B cell (primary cell): ENCODE data around the gene STK33. TPM values are rescaled to one million over a fixed set of nuclear protein-coding genes. Genes with fewer than 3 reads are reported as not detected.

ENCODE experiments used
- ATAC-seq: fragments of 200-7000 bp; cut with Tn5 transposase; one replicate; pipeline ENCODE4 v1.10.0; 2021; ENCODE audit warnings: low read depth, mild to moderate bottlenecking, moderate number of reproducible peaks, moderate library complexity
- CTCF ChIA-PET: fragments of 350-600 bp; sonication (Branson Sonifier 250); formaldehyde crosslinking; loops from one replicate; lab custom pipeline; 2021; ENCODE audit warnings: antibody characterized with exemption, inconsistent platforms; lab: Charles Lee
- POLR2A ChIA-PET: fragments of 350-600 bp; sonication (Branson Sonifier 250); formaldehyde crosslinking; loops from one replicate; lab custom pipeline; 2021; ENCODE audit warnings: antibody characterized with exemption; lab: Charles Lee
- DNase-seq: peaks from one replicate; pipeline ENCODE4 v3.0.0; 2013
- H2AFZ ChIP-seq: 2 replicates; pipeline ENCODE4 v1.6.1; 2012; ENCODE audit warnings: mild to moderate bottlenecking, low read depth, low read length; ENCODE audit not compliant: insufficient read depth, poor library complexity, severe bottlenecking
- H3K27ac ChIP-seq, 2 donors: 1 replicate in 1 of 2; 2 replicates in 1 of 2; pipeline ENCODE4 v1.5.1; 2012 to 2013; ENCODE audit warnings: low read length in 2 of 2, mild to moderate bottlenecking in 2 of 2, moderate library complexity in 1 of 2
- H3K27me3 ChIP-seq, 4 experiments: fragments of 200-600 bp in 1 of 4; sonication (generic) in 1 of 4; replicated peaks in 1 of 4; 1 replicate in 2 of 4; 2 replicates in 2 of 4; pipeline versions ENCODE4 v1.6.1 to v1.7.0; 2013 to 2016; ENCODE audit warnings: low read length in 3 of 4, mild to moderate bottlenecking in 2 of 4, mixed read lengths in 1 of 4, moderate library complexity in 1 of 4; ENCODE audit not compliant: insufficient read depth in 4 of 4, control insufficient read depth in 3 of 4; ENCODE audit errors: control extremely low read depth in 1 of 4
- H3K36me3 ChIP-seq, 2 experiments: replicated peaks in 1 of 2; 1 replicate in 1 of 2; 2 replicates in 1 of 2; pipeline versions ENCODE4 v1.6.1 to v1.7.1; 2013; ENCODE audit warnings: low read length in 1 of 2; ENCODE audit not compliant: insufficient read depth in 2 of 2, control insufficient read depth in 1 of 2; ENCODE audit errors: control extremely low read depth in 1 of 2, extremely low read depth in 1 of 2
- H3K4me1 ChIP-seq, 2 donors: fragments of 200-600 bp in 1 of 2; sonication (generic) in 1 of 2; 1 replicate in 1 of 2; 2 replicates in 1 of 2; pipeline versions ENCODE4 v1.5.1 to v1.6.1; 2013 to 2017; ENCODE audit warnings: low read length in 2 of 2; ENCODE audit not compliant: control insufficient read depth in 2 of 2, insufficient read depth in 2 of 2
- H3K4me2 ChIP-seq: replicated peaks from 2 replicates; pipeline ENCODE3; 2012; ENCODE audit warnings: mild to moderate bottlenecking, low read depth, low read length; ENCODE audit not compliant: poor library complexity, severe bottlenecking
- H3K4me3 ChIP-seq, 5 experiments: fragments of 200-600 bp in 1 of 5; sonication (generic) in 1 of 5; 1 replicate in 3 of 5; 2 replicates in 2 of 5; pipeline versions ENCODE4 v1.5.1 to v1.7.0; 2011 to 2016; ENCODE audit warnings: low read length in 4 of 5, mild to moderate bottlenecking in 4 of 5, low read depth in 2 of 5, control low read depth in 1 of 5, moderate library complexity in 1 of 5; ENCODE audit not compliant: insufficient read depth in 1 of 5; ENCODE audit errors: control extremely low read depth in 1 of 5, extremely low read depth in 1 of 5
- H3K79me2 ChIP-seq: fragments of 200-600 bp; sonication (generic); one replicate; pipeline ENCODE4 v1.6.0; 2016; ENCODE audit warnings: low read length; ENCODE audit not compliant: control insufficient read depth, insufficient read depth
- H3K9ac ChIP-seq: fragments of 200-600 bp; sonication (generic); 2 replicates; pipeline ENCODE4 v1.6.1; 2017; ENCODE audit warnings: mild to moderate bottlenecking, low read length, moderate library complexity
- H3K9me3 ChIP-seq, 3 donors: one replicate each; pipeline versions ENCODE4 v1.6.1 to v1.7.1; 2013; ENCODE audit warnings: low read length in 2 of 3; ENCODE audit not compliant: control insufficient read depth in 2 of 3, insufficient read depth in 1 of 3; ENCODE audit errors: control extremely low read depth in 1 of 3
- H4K20me1 ChIP-seq: 2 replicates; pipeline ENCODE4 v1.6.0; 2012; ENCODE audit warnings: mild to moderate bottlenecking, low read length; ENCODE audit not compliant: insufficient read depth, control insufficient read depth, poor library complexity, severe bottlenecking
- H3K27ac Mint-ChIP-seq: one replicate; pipeline ENCODE4 v1.8.0; 2021; ENCODE audit warnings: mixed read lengths
- H3K27me3 Mint-ChIP-seq: one replicate; pipeline ENCODE4 v1.8.0; 2021; ENCODE audit warnings: mixed read lengths
- H3K4me1 Mint-ChIP-seq: one replicate; pipeline ENCODE4 v1.8.0; 2021; ENCODE audit warnings: mixed read lengths
- H3K4me3 Mint-ChIP-seq: one replicate; pipeline ENCODE4 v1.8.0; 2021; ENCODE audit warnings: mixed read lengths
- H3K9me3 Mint-ChIP-seq: one replicate; pipeline ENCODE4 v1.8.0; 2022; ENCODE audit warnings: mixed read lengths; ENCODE audit not compliant: insufficient read depth
- EZH2 ChIP-seq: IDR thresholded peaks from 2 replicates; pipeline ENCODE4 v1.6.1; 2012; ENCODE audit warnings: borderline replicate concordance, low read depth, mild to moderate bottlenecking, moderate library complexity, low read length; ENCODE audit not compliant: insufficient read depth, poor library complexity, severe bottlenecking
- WGBS: methylation state at CpG from one replicate; pipeline ENCODE4 v1.1.5; 2013; ENCODE audit warnings: missing lambda C conversion rate; ENCODE audit not compliant: insufficient coverage; 5-methylcytosine and 5-hydroxymethylcytosine counted together
- intact Hi-C: fragments of 100-400 bp; cut with micrococcal nuclease; formaldehyde crosslinking; loops from one replicate; pipeline ENCODE4 v1.10.0; 2022
- polyA plus RNA-seq: library from polyadenylated mRNA; depleted of rRNA; stranded (reverse); fragments of >200 nt; gene quantifications from 2 replicates; pipeline ENCODE4 v1.2.3, GENCODE V29; 2012
- total RNA-seq, 2 donors: library from RNA; stranded (reverse); fragments of 120-200 nt in 1 of 2; gene quantifications; 1 replicate in 1 of 2; 2 replicates in 1 of 2; pipeline versions ENCODE4 v1.2.3 to v1.2.4, GENCODE V29; 2013 to 2022
- TF ChIP-seq, protein P1 (sequence below): fragments of 200-600 bp; IDR thresholded peaks from one replicate; pipeline ENCODE4 v1.8.0; 2022; ENCODE audit warnings: antibody characterized with exemption, mild to moderate bottlenecking

STK33 gene
- total and polyA plus RNA-seq, 2 donors (not counting 1 experiment from before 2014, with no cell fraction given) = 3.1 to 9.3 TPM

DNA sequence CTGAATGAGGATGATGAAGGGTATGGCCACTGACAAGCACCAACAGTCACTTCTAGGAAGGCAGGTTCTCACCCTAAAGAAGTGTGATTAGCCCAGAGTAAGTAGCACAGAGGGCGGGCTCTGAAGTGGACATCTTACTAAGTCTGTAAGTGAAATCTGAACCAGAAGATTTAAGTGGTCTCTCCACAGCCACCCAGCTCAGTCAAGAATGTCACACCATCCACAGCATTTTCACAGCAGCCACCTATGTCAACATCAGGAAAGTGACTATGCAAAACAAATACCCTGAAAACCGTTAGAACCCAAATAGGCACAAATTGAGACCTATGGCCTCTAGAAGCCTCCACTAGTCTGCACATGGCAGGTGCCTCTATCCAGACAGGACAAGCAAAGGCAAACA is 23.0 kb upstream of the STK33 start:
- Mint-ChIP-seq H3K27me3 (no peaks in the 10 kb centered on the region), H3K9me3 (no peaks in the 10 kb centered on the region), H3K4me3 (no peak overlapping the region), H3K27ac (no peak overlapping the region), H3K4me1 (no peaks in the 10 kb centered on the region)
- CTCF ChIA-PET = no interaction called here
- H3K79me2 ChIP-seq = no peaks in the 10 kb centered on the region
- no peaks in the 10 kb centered on the region for H3K9me3 ChIP-seq
- H3K27me3 ChIP-seq = no peaks in the 10 kb centered on the region
- ATAC-seq (no peak), DNase-seq (no peak)
- H3K4me3 ChIP-seq = no peak overlapping the region
- POLR2A ChIA-PET = no interaction called here
- H3K9ac ChIP-seq = no peak overlapping the region
- H3K36me3 ChIP-seq = peaks cover 0 to 38% of the 10 kb centered on the region in 2 experiments
- intact Hi-C loops = no loop called here
- no peaks in the 10 kb centered on the region for H4K20me1 ChIP-seq
- no peak overlapping the region for H3K4me2 ChIP-seq
- no peaks in the 10 kb centered on the region for H3K4me1 ChIP-seq
- H2AFZ ChIP-seq = no peak overlapping the region
- 70% methylated on average over 1 of the region's 2 CpGs for WGBS
- no peak overlapping the region for H3K27ac ChIP-seq
- TF ChIP-seq, protein P1, sequence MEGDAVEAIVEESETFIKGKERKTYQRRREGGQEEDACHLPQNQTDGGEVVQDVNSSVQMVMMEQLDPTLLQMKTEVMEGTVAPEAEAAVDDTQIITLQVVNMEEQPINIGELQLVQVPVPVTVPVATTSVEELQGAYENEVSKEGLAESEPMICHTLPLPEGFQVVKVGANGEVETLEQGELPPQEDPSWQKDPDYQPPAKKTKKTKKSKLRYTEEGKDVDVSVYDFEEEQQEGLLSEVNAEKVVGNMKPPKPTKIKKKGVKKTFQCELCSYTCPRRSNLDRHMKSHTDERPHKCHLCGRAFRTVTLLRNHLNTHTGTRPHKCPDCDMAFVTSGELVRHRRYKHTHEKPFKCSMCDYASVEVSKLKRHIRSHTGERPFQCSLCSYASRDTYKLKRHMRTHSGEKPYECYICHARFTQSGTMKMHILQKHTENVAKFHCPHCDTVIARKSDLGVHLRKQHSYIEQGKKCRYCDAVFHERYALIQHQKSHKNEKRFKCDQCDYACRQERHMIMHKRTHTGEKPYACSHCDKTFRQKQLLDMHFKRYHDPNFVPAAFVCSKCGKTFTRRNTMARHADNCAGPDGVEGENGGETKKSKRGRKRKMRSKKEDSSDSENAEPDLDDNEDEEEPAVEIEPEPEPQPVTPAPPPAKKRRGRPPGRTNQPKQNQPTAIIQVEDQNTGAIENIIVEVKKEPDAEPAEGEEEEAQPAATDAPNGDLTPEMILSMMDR = no peak
- TF ChIP-seq EZH2 = no peak

DNA sequence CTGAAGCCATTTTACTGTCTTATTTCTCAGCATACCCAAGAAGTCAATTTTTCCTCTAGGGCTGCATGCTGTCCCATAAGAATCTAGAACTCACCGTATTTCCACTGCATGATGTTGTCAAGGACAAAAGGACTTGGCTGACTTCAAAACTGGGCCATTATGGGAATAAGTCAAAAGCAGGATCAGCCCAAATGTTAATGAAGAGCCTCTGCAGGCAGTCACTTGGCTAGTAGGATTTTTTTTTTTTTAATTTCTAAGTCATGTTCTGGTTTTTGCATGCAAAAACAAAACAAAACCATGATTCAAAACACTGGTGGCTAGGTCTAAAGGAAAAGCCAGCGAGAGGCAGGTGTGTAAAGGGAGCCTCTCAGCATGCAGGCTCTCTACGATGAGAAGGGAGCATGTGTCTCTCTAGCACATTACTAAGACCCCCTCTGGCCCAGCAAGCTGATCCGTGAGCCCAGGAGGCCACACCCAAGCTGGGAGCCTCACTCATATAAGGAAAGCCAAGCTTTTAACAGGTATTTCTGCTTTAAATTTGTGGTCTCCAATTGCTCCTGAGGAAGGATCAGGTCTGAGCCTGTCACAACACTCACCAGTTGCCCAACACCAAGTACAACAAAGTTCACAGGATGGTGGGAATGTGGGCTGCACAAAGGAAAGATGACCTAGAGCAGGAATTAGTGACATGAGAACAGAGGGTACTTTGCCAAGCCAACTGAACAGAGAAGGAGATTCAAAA is 21.4 kb upstream of the STK33 start:
- Mint-ChIP-seq H3K27me3 (no peaks in the 10 kb centered on the region), H3K4me3 (no peak overlapping the region), H3K27ac (no peak overlapping the region), H3K4me1 (no peaks in the 10 kb centered on the region), H3K9me3 (no peaks in the 10 kb centered on the region)
- Histone ChIP-seq H3K4me2 (no peak overlapping the region), H3K4me1 (no peaks in the 10 kb centered on the region), H2AFZ (no peak overlapping the region), H3K4me3 (no peak overlapping the region), H3K36me3 (peaks cover 0 to 25% of the 10 kb centered on the region in 2 experiments), H3K27me3 (no peaks in the 10 kb centered on the region), H3K9ac (no peak overlapping the region), H3K79me2 (no peaks in the 10 kb centered on the region), H3K9me3 (no peaks in the 10 kb centered on the region), H4K20me1 (no peaks in the 10 kb centered on the region), H3K27ac (no peak overlapping the region)
- ChIA-PET POLR2A (no interaction called here), CTCF (no interaction called here)
- intact Hi-C loops = no loop called here
- no peak for DNase-seq
- ATAC-seq = no peak
- TF ChIP-seq, protein P1 = no peak
- TF ChIP-seq EZH2 = no peak
- 96% methylated on average over 3 of the region's 4 CpGs for WGBS
